Measurements from ENCODE around the gene SLC35A1. TPM values are rescaled to one million over a fixed set of nuclear protein-coding genes. Genes with fewer than 3 reads are reported as not detected.

Gene SLC35A1
- total RNA-seq, 1 donor from 2014 or later = 21.9 TPM

- Mint-ChIP-seq H3K27me3 (ENCODE audit: unreplicated experiment) (no peaks in the 10 kb centered on the region), H3K4me3 (ENCODE audit: unreplicated experiment) (no peak overlapping the region), H3K36me3 (ENCODE audit: unreplicated experiment) (no peaks in the 10 kb centered on the region), H3K27ac (ENCODE audit: unreplicated experiment) (no peak overlapping the region), H3K4me1 (ENCODE audit: low read depth, unreplicated experiment) (no peaks in the 10 kb centered on the region), H3K9me3 (ENCODE audit: unreplicated experiment) (peaks cover 3% of the 10 kb centered on the region)
- no peak for DNase-seq
- TF ChIP-seq CTCF (IDR thresholded peaks at IDR 0.05; ENCODE audit: partially characterized antibody, unreplicated experiment) = no peak
Observed at GRCh38 chr6:87558446-87558845, 85.7 kb downstream of the SLC35A1 start.

- H3K27me3 Mint-ChIP-seq (ENCODE audit: unreplicated experiment) = no peaks in the 10 kb centered on the region
- no peak for TF ChIP-seq CTCF (IDR thresholded peaks at IDR 0.05; ENCODE audit: partially characterized antibody, unreplicated experiment)
- no peaks in the 10 kb centered on the region for H3K4me1 Mint-ChIP-seq (ENCODE audit: low read depth, unreplicated experiment)
- peaks cover 3% of the 10 kb centered on the region for H3K9me3 Mint-ChIP-seq (ENCODE audit: unreplicated experiment)
- H3K27ac Mint-ChIP-seq (ENCODE audit: unreplicated experiment) = no peak overlapping the region
- no peaks in the 10 kb centered on the region for H3K36me3 Mint-ChIP-seq (ENCODE audit: unreplicated experiment)
- no peak for DNase-seq
- no peak overlapping the region for H3K4me3 Mint-ChIP-seq (ENCODE audit: unreplicated experiment)
Observed at GRCh38 chr6:87561017-87561416, 88.2 kb downstream of the SLC35A1 start.

Other genes starting within 250 kb of the SLC35A1 start
- gene SMIM8, start 150.4 kb upstream of the SLC35A1 start, total RNA-seq (ENCODE audit: unreplicated experiment) = 22.5 TPM
- 1.2 TPM for gene GJB7, start 143.7 kb upstream of the SLC35A1 start, total RNA-seq (ENCODE audit: unreplicated experiment)
- 8.2 TPM for gene C6orf163, start 128.2 kb upstream of the SLC35A1 start, total RNA-seq (ENCODE audit: unreplicated experiment)
- gene CFAP206, start 65.0 kb upstream of the SLC35A1 start, total RNA-seq (ENCODE audit: unreplicated experiment) = 1.9 TPM
- gene RARS2, start 117.0 kb downstream of the SLC35A1 start, total RNA-seq (ENCODE audit: unreplicated experiment) = 42.0 TPM
- 20.1 TPM for gene ORC3, start 117.2 kb downstream of the SLC35A1 start, total RNA-seq (ENCODE audit: unreplicated experiment)
- 167 TPM for gene AKIRIN2, start 229.3 kb downstream of the SLC35A1 start, total RNA-seq (ENCODE audit: unreplicated experiment)

Measured in glutamatergic neuron (in vitro differentiated cells).